ENCODE results near the gene COPS6.
"Not testable (repeated sequence)": the region's sequence is repeated elsewhere in the genome, so short reads cannot be mapped to it uniquely, and the experiment has no call there.

Gene COPS6

DNA sequence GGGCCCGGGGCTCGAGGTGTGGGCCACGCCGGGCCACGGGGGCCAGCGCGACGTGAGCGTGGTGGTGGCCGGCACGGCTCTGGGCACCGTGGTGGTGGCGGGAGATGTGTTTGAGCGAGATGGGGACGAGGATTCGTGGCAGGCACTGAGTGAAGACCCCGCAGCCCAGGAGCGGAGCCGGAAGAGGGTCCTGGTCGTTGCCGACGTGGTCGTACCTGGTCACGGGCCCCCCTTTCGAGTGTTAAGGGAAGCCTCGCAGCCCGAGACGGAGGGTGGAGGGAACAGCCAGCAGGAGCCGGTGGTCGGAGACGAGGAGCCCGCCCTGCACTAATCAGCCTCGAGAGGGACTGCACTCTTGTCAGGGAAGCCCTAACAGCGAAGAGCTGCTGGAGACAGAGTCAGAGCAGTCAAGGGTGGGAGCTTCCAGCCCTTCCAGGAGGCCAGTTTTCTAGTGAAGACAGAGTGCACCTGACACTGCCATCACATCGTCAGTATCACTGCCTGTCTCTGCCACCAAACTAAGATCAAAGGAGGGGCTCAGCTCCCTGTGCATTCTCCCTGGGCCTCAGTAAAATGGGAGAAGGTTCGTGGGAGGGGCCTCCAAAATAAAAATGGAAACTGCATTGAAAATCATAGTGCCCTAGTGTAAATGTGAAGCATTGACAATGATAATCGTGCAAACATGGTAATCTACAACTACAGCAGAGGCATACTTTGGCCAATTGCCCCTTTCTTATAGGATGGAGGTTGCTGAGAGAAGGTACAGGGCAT, 39.3 kb downstream of the COPS6 start:
- DNase-seq = no peak

DNA sequence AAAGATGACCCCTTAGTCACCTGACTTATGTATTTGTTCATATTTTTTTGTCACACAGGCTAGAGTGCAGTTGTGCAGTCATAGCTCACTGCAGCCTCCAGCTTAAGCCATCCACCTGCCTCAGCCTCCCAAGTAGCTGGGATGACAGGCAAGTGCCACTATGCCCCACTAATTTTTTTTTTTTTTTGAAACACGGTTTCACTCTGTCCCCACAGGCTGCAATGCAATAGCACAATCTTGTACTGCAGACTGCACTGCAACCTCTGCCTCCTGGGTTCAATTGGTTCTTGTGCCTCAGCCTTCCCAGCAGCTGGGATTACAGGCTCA, 39.8 kb downstream of the COPS6 start:
- DNase-seq = no peak

DNA sequence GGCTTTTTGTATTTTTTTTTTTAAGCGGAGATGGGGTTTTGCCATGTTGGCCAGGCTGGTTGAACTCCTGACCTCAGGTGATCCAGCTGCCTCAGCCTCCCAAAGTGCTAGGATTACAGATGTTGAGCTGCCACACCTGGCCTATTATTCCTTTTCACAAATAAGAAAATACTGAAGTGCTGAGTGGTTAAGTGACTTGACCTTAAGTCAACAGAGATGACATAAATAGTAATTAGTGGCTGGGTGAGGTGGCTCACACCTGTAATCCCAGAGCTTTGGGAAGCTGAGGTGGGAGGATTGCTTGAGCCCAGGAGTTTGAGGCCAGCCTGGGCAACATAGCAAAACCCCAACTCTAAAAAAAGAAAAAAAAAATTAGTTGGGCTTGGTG, 41.4 kb downstream of the COPS6 start:
- DNase-seq = not testable (repeated sequence)

DNA sequence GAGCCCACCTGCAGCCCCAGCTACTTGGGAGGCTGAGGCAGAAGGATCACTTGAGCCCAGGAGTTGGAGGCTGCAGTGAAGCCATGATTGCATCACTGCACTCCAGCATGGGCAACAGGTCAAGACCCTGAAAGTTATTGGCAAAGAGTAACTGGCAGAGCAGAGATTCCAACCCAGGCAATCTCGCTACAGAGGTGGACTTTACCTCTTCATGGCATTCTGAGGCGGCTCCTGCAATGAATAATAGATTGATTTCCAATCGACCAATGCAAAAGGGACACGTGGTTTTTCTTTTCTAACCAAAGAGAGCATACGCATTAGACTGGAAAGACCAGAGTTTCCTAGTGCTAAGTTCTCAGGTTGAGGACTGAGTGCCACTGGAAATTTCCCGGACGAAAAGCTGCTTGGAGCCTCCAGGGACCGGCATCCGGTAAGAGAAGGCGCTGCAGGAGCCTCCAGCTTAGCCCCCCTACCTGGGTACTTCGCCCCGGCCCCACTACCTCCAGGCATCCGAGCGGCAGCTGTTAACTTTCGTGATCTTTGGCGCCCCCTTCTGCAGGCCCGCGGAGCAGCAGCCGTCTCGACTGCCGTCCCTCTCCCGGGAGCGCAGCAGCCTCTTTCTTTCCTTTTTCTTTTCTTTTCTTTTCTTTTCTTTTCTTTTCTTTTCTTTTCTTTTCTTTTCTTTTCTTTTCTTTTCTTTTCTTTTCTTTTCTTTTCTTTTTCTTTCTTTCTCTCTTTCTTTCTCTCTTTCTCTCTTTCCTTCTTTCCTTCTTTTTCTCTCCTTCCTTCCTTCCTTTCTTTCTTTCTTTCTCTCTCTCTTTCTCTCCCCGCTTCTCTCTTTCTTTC, 42.1 kb downstream of the COPS6 start:
- DNase-seq = peak; percentile 82

DNA sequence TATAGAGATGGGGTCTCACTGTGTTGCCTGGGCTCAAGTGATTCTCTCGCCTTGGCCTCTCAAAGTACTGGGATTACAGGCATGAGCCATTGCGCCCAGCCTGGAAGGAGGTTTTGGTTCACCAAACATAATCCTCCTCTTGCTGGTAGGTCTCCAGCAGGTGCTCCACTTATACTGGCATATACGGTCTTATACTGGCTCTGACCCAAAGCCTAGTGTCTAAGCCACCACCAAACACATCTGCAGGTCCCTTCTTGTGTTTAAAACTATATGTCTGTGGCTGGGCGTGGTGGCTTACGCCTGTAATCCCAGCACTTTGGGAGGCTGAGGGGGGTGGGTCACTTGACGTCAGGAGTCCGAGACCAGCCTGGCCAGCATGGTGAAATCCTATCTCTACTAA, 43.4 kb downstream of the COPS6 start:
- DNase-seq = no peak

DNA sequence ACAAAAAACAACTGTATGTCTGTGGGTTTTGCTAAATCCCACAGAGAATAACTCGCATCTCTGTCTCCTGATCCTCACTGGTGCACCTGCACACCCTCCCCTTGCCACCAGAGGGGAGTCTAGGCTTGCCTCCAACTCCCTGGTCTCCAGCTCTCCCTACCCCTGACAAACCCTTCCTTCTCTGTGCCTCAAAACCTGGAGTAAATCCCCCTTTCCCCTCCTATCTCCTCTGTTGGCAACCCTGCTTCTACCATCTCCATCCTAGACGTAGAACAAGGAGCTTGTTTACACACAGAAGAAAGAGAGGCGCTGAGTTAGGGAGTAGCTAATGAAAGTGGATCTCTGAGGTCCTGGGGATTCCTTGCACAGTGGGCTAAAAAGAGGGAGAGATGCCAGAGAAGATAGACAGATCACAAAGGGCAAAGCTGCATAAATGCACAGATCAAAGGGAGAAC, 44.0 kb downstream of the COPS6 start:
- DNase-seq = peak; percentile 71

DNA sequence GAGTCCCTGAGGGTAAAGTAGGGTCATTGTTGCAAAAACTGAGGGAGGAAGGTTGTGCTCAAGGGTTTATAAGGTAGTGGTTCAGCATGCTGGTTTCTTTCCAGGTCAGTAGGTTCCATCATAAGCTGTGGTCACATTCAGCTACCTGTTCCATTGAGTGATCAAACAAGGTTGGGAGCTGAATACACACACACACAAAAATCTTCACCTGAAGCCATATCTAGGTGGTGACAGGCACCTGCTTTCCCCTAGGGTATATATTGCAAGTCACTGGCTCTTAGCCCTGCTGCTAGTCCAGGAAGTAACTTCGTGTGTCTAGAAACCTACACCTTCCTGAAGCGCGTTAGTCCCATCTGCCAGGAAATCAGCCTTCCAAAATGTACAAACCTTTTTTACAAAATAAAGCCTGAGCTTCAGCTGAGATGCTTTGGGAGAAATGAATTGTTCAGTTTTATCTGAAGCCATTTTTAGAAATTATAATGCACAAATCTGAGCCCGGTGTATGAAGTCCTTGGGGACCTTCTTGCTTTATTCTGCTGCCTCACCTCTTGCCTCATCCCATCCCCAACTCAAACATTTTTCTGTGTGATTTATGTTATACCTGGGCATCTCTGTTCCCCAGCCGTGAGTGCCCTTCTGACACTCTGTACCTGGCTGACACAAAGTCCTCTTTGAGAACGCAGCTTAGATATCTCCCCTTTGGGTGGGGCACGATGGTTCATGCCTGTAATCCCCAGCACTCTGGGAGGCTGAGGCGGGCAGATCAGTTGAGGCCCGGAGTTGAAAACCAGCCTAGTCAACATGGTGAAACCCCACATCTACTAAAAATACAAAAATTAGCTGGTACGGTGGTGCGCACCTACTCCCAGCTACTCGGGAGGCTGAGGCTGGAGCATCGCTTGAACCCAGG, 49.3 kb downstream of the COPS6 start:
- DNase-seq = no peak

DNA sequence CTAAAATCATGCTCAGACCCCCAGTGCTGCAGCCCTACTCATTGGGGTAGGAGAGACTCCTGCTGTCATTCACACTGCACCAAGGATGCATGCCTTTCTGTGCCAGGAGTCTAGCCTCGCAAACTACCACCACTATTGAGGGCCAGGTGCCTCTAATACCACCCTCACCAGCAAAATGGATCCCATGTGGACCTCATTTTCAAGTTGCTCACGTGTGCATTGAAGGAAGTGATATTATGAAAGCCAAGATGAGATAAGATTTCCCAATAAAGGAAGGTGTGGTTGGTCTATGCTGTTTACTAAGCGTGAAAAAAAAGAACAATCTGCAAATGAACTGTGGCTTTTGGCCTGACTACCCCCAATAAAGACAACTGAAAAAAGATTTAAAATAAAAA, 52.8 kb downstream of the COPS6 start:
- DNase-seq = no peak

Data from suppressor macrophage treated with lipopolysaccharide for 4 hours (primary cell).